K562 (cell line): ENCODE data around the gene COPA. TPM values are rescaled to one million over a fixed set of nuclear protein-coding genes. Genes with fewer than 3 reads are reported as not detected.

Experiments
- ATAC-seq: fragments of 200-7000 bp; cut with Tn5 transposase; 3 replicates; pipeline ENCODE4 v1.9.1; 2020; ENCODE audit warnings: moderate library complexity
- BruUV-seq: library from RNA; stranded (reverse); fragments of 400-500 nt; replicated peaks from 2 replicates; lab custom pipeline; 2021; lab: Mats Ljungman, UMichigan
- CTCF ChIA-PET: fragments of 300-600 bp; formaldehyde crosslinking; extraction: SDS; loops from one replicate; lab custom pipeline; 2021; ENCODE audit warnings: low intra/inter-chr PET ratio; lab: Yijun Ruan, JAX
- POLR2A ChIA-PET: fragments of 300-600, 350-650 bp; sonication (Branson Sonifier 250); formaldehyde crosslinking; extraction: SDS; loops from one replicate; lab custom pipeline; 2021; ENCODE audit warnings: antibody characterized with exemption, inconsistent platforms; lab: Yijun Ruan, JAX
- DNase-seq, 4 experiments: peaks; one replicate each; pipeline versions ENCODE4 v3.0.0 to v3.0.0-alpha.2; 2011 to 2018; ENCODE audit warnings: low spot score in 3 of 4, mixed read lengths in 3 of 4; ENCODE audit errors: extremely low read depth in 1 of 4
- FAIRE-seq: peaks from 2 replicates; lab custom pipeline; 2011; peaks lifted over from hg19 to GRCh38; lab: Jason Lieb, UNC
- H2AFZ ChIP-seq: 2 replicates; pipeline ENCODE4 v1.6.0; 2011; ENCODE audit warnings: low read depth, low read length, control low read depth, inconsistent platforms
- H3K27ac ChIP-seq: fragments of 200-600 bp; 3 replicates; pipeline ENCODE4 v1.8.0; 2011; ENCODE audit warnings: low read depth, mild to moderate bottlenecking, control low read depth, inconsistent platforms, low read length, moderate library complexity, mixed read lengths; ENCODE audit errors: extremely low read depth
- H3K27me3 ChIP-seq, 2 experiments: fragments of 300-600 bp in 1 of 2; 2 replicates in 1 of 2; 3 replicates in 1 of 2; pipeline versions ENCODE4 v1.6.0 to v1.8.0; 2011; ENCODE audit warnings: inconsistent platforms in 2 of 2, low read length in 2 of 2, mild to moderate bottlenecking in 1 of 2, mixed read lengths in 1 of 2, moderate library complexity in 1 of 2; ENCODE audit not compliant: control insufficient read depth in 2 of 2, insufficient read depth in 2 of 2
- H3K36me3 ChIP-seq: fragments of 300-600 bp; 3 replicates; pipeline ENCODE4 v1.8.0; 2011; ENCODE audit warnings: mild to moderate bottlenecking, low read length, inconsistent platforms; ENCODE audit not compliant: control insufficient read depth, insufficient read depth
- H3K4me1 ChIP-seq, 2 experiments: fragments of 200-600 bp in 1 of 2; replicated peaks in 1 of 2; 2 replicates in 1 of 2; 3 replicates in 1 of 2; pipeline versions ENCODE4 v1.5.1 to v1.8.0; 2011; ENCODE audit warnings: inconsistent platforms in 2 of 2, low read length in 2 of 2, mild to moderate bottlenecking in 1 of 2, mixed read lengths in 1 of 2, moderate library complexity in 1 of 2; ENCODE audit not compliant: control insufficient read depth in 2 of 2, insufficient read depth in 2 of 2
- H3K4me2 ChIP-seq: 2 replicates; pipeline ENCODE4 v1.6.1; 2011; ENCODE audit warnings: low read length, control low read depth, inconsistent platforms, mixed read lengths; ENCODE audit not compliant: insufficient read depth
- H3K4me3 ChIP-seq: fragments of 200-600 bp; sonication (generic), shearing (Covaris generic); 2 replicates; pipeline ENCODE4 v1.5.1; 2016; ENCODE audit warnings: control low read depth, inconsistent platforms
- H3K79me2 ChIP-seq: fragments of 200-600 bp; 3 replicates; pipeline ENCODE4 v1.8.0; 2011; ENCODE audit warnings: low read length, inconsistent platforms; ENCODE audit not compliant: control insufficient read depth, insufficient read depth
- H3K9ac ChIP-seq, 2 experiments: 2 replicates each; pipeline versions ENCODE4 v1.6.0 to v1.6.1; 2011; ENCODE audit warnings: low read depth in 2 of 2, low read length in 2 of 2, control low read depth in 1 of 2, inconsistent platforms in 1 of 2, mild to moderate bottlenecking in 1 of 2, mixed read lengths in 1 of 2; ENCODE audit not compliant: insufficient read depth in 1 of 2
- H3K9me1 ChIP-seq: one replicate; pipeline ENCODE4 v1.6.0; 2011; ENCODE audit warnings: inconsistent platforms, mild to moderate bottlenecking, low read length, moderate library complexity; ENCODE audit not compliant: control insufficient read depth, insufficient read depth
- H3K9me3 ChIP-seq: replicated peaks from 2 replicates; pipeline ENCODE4 v1.5.1; 2011; ENCODE audit warnings: low read depth, low read length, inconsistent platforms; ENCODE audit not compliant: control insufficient read depth, insufficient read depth
- H4K20me1 ChIP-seq: replicated peaks from 2 replicates; pipeline ENCODE4 v1.6.1; 2011; ENCODE audit warnings: low read length, inconsistent platforms, mixed read lengths; ENCODE audit not compliant: control insufficient read depth, insufficient read depth
- ARID3A ChIP-seq: IDR thresholded peaks from 2 replicates; pipeline ENCODE4 v1.6.1; 2012; ENCODE audit warnings: low read depth, low read length, improper control_type of control experiment, borderline replicate concordance
- CEBPG ChIP-seq, 3 experiments: fragments of 200-800 bp in 1 of 3; sonication (Bioruptor generic) in 1 of 3; sonication (generic) in 1 of 3; formaldehyde crosslinking in 1 of 3; IDR thresholded peaks in 2 of 3; conservative IDR thresholded peaks in 1 of 3; 2 replicates each; pipeline versions ENCODE4 v1.6.1 to v1.8.0; 2016 to 2022; ENCODE audit warnings: missing compliant biosample characterization in 2 of 3, missing genetic modification characterization in 2 of 3, mild to moderate bottlenecking in 1 of 3, missing genetic modification reagents in 1 of 3
- GTF2B ChIP-seq: IDR thresholded peaks from 2 replicates; pipeline ENCODE4 v1.6.1; 2011; ENCODE audit not compliant: insufficient read length; ENCODE audit errors: extremely low read depth
- HMGN3 ChIP-seq: IDR thresholded peaks from 2 replicates; pipeline ENCODE4 v1.6.1; 2011; ENCODE audit warnings: borderline replicate concordance, low read depth, mild to moderate bottlenecking, mixed read lengths, low read length; ENCODE audit not compliant: insufficient read length; ENCODE audit errors: extremely low read depth
- KDM1A ChIP-seq, 2 experiments: fragments of 450-650 bp; IDR thresholded peaks; 2 replicates each; pipeline ENCODE4 v1.6.1; 2016; ENCODE audit warnings: mild to moderate bottlenecking in 2 of 2
- KLF16 ChIP-seq: IDR thresholded peaks from 2 replicates; pipeline ENCODE4 v1.6.1; 2016; ENCODE audit warnings: antibody characterized with exemption
- MXD1 ChIP-seq: fragments of 250-450 bp; sonication (Bioruptor Pico); IDR thresholded peaks from 2 replicates; pipeline ENCODE4 v1.8.0; 2021; ENCODE audit warnings: borderline replicate concordance, mild to moderate bottlenecking, moderate library complexity; ENCODE audit not compliant: poor library complexity, severe bottlenecking
- NFYB ChIP-seq: IDR thresholded peaks from 2 replicates; pipeline ENCODE4 v1.6.1; 2011; ENCODE audit warnings: mild to moderate bottlenecking, moderate library complexity; ENCODE audit not compliant: insufficient read length; ENCODE audit errors: extremely low read depth
- NRF1 ChIP-seq, 2 experiments: fragments of 450-650 bp; IDR thresholded peaks in 1 of 2; conservative IDR thresholded peaks in 1 of 2; 2 replicates each; pipeline ENCODE4 v1.6.1; 2014; ENCODE audit warnings: mild to moderate bottlenecking in 2 of 2
- PCBP2 ChIP-seq: fragments of 200-400 bp; formaldehyde crosslinking; IDR thresholded peaks from 2 replicates; pipeline ENCODE4 v1.6.1; 2018; ENCODE audit warnings: low read length, low read depth, mild to moderate bottlenecking, moderate library complexity; ENCODE audit not compliant: poor library complexity, severe bottlenecking
- POLR2B ChIP-seq: fragments of 450-650 bp; IDR thresholded peaks from 2 replicates; pipeline ENCODE4 v1.6.1; 2018; ENCODE audit warnings: low read depth; ENCODE audit not compliant: partially characterized antibody
- POLR2G ChIP-seq: fragments of 200-400 bp; formaldehyde crosslinking; IDR thresholded peaks from 2 replicates; pipeline ENCODE4 v1.6.1; 2017; ENCODE audit warnings: low read depth, mild to moderate bottlenecking, antibody characterized with exemption, low read length, moderate library complexity
- TAF9B ChIP-seq: fragments of 450-650 bp; IDR thresholded peaks from 2 replicates; pipeline ENCODE4 v1.6.1; 2018; ENCODE audit warnings: mild to moderate bottlenecking; ENCODE audit not compliant: partially characterized antibody
- TARDBP ChIP-seq: fragments of 450-650 bp; IDR thresholded peaks from 2 replicates; pipeline ENCODE4 v1.6.1; 2016
- XRCC5 ChIP-seq: fragments of 200-400 bp; formaldehyde crosslinking; IDR thresholded peaks from 2 replicates; pipeline ENCODE4 v1.6.1; 2017; ENCODE audit warnings: low read depth, mild to moderate bottlenecking, low read length
- ZNF253 ChIP-seq: fragments of 250-450 bp; sonication (Bioruptor Pico); conservative IDR thresholded peaks from 2 replicates; pipeline ENCODE4 v1.6.1; 2021; ENCODE audit warnings: mild to moderate bottlenecking
- WGBS: fragments of 100-300 bp; shearing (Covaris generic); methylation state at CpG from one replicate; pipeline ENCODE4 v1.1.6; 2016; ENCODE audit warnings: low coverage, mixed read lengths; ENCODE audit not compliant: insufficient coverage; ENCODE audit errors: missing lambda C conversion rate; 5-methylcytosine and 5-hydroxymethylcytosine counted together
- in situ Hi-C: fragments of 300-500 bp; cut with MboI; formaldehyde crosslinking; loops from 4 replicates; pipeline ENCODE4 v1.15.0; 2018; ENCODE audit warnings: inconsistent platforms, mixed read lengths
- intact Hi-C: fragments of 100-400 bp; cut with micrococcal nuclease; formaldehyde crosslinking; loops from 2 replicates; pipeline ENCODE4 v1.14.2; 2022
- polyA plus RNA-seq, 8 experiments: library from polyadenylated mRNA; depleted of rRNA in 4 of 8; stranded (reverse) in 5 of 8; unstranded in 3 of 8; fragments of >200 nt; fragmentation: Nextera tagmentation in 2 of 8; fragmentation: Illumina TruSeq in 1 of 8; extraction: Ambion mirVana in 2 of 8; extraction: Trizol in 1 of 8; gene quantifications; 2 replicates each; pipeline versions ENCODE4 v1.2.1 to v1.2.3, GENCODE V29; 2011 to 2014; ENCODE audit warnings: inconsistent platforms in 1 of 8, missing spikeins in 1 of 8
- total RNA-seq, 7 experiments: library from RNA; depleted of rRNA in 6 of 7; stranded (reverse); fragments of >200 nt in 6 of 7; fragmentation: Illumina TruSeq in 2 of 7; extraction: Trizol in 2 of 7; gene quantifications; 2 replicates each; pipeline versions ENCODE4 v1.2.1 to v1.2.3, GENCODE V29; 2011 to 2021; ENCODE audit warnings: low replicate concordance in 1 of 7

The COPA gene
- total and polyA plus RNA-seq, 9 of the 15 experiments (the other 6 are each of a cell fraction or from before 2014, with no cell fraction given) = 49.8 to 222 (median 110) TPM

- no TSS peak for BruUV-seq
- POLR2A ChIA-PET = interaction anchor here (0.6 to 5.8 kb wide), 8 partner anchors 8 to 82 kb away, joined by 3 to 27 read pairs (median 6); partner anchors contain the start of gene PEX19
- intact Hi-C loops = no loop called here
- no peak for TF ChIP-seq CEBPG (CRISPR knock-in tag; IDR thresholded peaks at IDR 0.05)
- no peak for TF ChIP-seq CEBPG (tag; conservative IDR thresholded peaks at IDR 0.05 in 1 of 2, IDR thresholded peaks at IDR 0.05 in 1 of 2)
- no peak for TF ChIP-seq PCBP2
- TF ChIP-seq ZNF253 (CRISPR knock-in tag) = no peak
- TF ChIP-seq ARID3A = no peak
- TF ChIP-seq POLR2B = peak; percentile 49
- TF ChIP-seq TAF9B = no peak
- 0 out of 2 replicates have a peak, but pooled peaks have one; percentile 19 for TF ChIP-seq TARDBP
- peak; percentile 74 for TF ChIP-seq POLR2G
- no peak for TF ChIP-seq HMGN3
- TF ChIP-seq NFYB = peak; percentile 34
- 0 out of 4 replicates have a peak, but pooled peaks of 1 of the 2 experiments have one; percentile 9 for TF ChIP-seq NRF1 (conservative IDR thresholded peaks at IDR 0.05 in 1 of 2, IDR thresholded peaks at IDR 0.05 in 1 of 2)
- no peak for TF ChIP-seq KDM1A (IDR thresholded peaks at IDR 0.05)
- no peak for TF ChIP-seq XRCC5
- no peak for TF ChIP-seq MXD1 (CRISPR knock-in tag)
- TF ChIP-seq KLF16 = no peak
- TF ChIP-seq GTF2B = no peak
Measured at GRCh38 chr1:160366731-160367515, 23.9 kb upstream of the COPA start, which contains the start of gene NHLH1. Gene NHLH1 (plus strand): TSS chr1:160367071. CDS start chr1:160370732, 3,661 bp downstream.

More at GRCh38 chr1:160366731-160367515, 23.9 kb upstream of the COPA start, which contains the start of gene NHLH1:
- peak; percentile 69 to 88 (median 87) for DNase-seq
- FAIRE-seq = no peak
- Histone ChIP-seq H3K79me2 (no peaks in the 10 kb centered on the region), H3K9ac (peak within 1 kb of the TSS; percentile 16 to 80; a peak in 3 of 4 replicates), H3K4me2 (peak within 1 kb of the TSS; percentile 69), H3K4me1 (peaks cover 34 to 46% of the 10 kb centered on the region in 2 experiments), H4K20me1 (no peaks in the 10 kb centered on the region; the same call in 1 of the 2 replicates), H3K4me3 (peak within 1 kb of the TSS; percentile 21; the same call in 1 of the 2 replicates), H3K27me3 (no peaks in the 10 kb centered on the region), H2AFZ (peak within 1 kb of the TSS; percentile 37), H3K27ac (peak within 1 kb of the TSS; percentile 44; the same call in 2 of the 3 replicates), H3K9me3 (no peaks in the 10 kb centered on the region), H3K9me1 (no peaks in the 10 kb centered on the region), H3K36me3 (no peaks in the 10 kb centered on the region)
- in situ Hi-C loops = no loop called here
- CTCF ChIA-PET = no interaction called here
- 24% methylated on average over 14 of the region's 15 CpGs for WGBS
- ATAC-seq = peak; percentile 80
